NK-92 (cell line): ENCODE measurements around the gene JAG1.

ENCODE experiments used
- DNase-seq: peaks from one replicate; lab custom pipeline; 2025; ENCODE audit not compliant: unreplicated experiment; lab: John Stamatoyannopoulos, UW

JAG1 gene

GRCh38 chr20:10668677-10669368 is 5.0 kb downstream of the JAG1 start:
- DNase-seq, result no peak

DNA sequence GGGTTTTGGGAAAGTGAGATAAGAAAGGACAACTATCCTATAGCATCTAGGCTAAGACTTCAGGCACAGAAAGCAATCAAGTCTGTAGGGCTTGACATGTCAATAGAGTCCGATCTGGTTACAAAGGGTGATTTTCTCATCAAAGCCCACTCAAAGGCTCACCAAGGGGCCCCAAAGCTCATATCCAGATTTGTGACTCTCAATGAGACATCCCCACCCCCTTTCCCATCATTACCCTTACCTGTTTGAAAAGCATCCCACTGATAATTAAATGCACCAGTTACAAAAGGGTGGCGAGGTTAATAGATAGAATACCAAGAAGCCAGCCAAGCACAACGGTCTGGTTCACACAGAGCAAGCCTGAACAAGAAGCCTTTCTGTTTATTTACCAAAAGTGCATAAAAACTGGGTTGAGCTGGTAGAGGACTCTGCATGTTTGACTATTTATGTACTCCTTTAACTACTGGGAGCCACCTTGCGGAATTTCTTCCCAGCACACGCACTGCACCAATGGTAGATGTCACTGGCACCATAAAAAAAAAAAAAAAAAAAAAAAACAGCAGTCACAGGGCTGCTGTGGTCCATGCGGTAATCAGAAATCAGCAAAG is 6.1 kb downstream of the JAG1 start:
- DNase-seq, result no peak

DNA sequence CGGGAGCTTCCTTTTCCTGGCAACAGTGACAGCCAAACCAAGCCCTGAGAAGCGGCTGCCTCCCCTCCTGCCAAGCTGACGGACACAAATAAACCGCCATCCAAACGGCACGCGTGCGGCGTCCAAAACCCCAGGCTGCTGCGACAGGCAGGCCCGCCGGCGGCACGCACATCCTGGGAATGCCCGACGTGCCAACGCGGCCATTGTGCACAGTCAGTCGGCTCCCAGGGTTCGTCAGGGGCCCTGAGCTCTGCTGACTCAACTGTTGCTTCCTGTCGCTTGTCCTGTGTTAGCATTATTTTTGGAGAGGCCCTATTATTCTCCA is 6.8 kb downstream of the JAG1 start:
- no peak for DNase-seq

GRCh38 chr20:10666221-10667076 is 7.3 kb downstream of the JAG1 start:
- no peak for DNase-seq

GRCh38 chr20:10665791-10666190 is 8.0 kb downstream of the JAG1 start:
- DNase-seq, result no peak

GRCh38 chr20:10665027-10665561 is 8.7 kb downstream of the JAG1 start:
- no peak for DNase-seq

- DNase-seq, result no peak
Measured at GRCh38 chr20:10663756-10664155, 10.0 kb downstream of the JAG1 start.

GRCh38 chr20:10662661-10663458 is 10.9 kb downstream of the JAG1 start:
- no peak for DNase-seq

GRCh38 chr20:10662151-10662550 is 11.6 kb downstream of the JAG1 start:
- no peak for DNase-seq

GRCh38 chr20:10661261-10661660 is 12.5 kb downstream of the JAG1 start:
- DNase-seq, result no peak

- no peak for DNase-seq
Measured at GRCh38 chr20:10660661-10661060, 13.1 kb downstream of the JAG1 start.

DNA sequence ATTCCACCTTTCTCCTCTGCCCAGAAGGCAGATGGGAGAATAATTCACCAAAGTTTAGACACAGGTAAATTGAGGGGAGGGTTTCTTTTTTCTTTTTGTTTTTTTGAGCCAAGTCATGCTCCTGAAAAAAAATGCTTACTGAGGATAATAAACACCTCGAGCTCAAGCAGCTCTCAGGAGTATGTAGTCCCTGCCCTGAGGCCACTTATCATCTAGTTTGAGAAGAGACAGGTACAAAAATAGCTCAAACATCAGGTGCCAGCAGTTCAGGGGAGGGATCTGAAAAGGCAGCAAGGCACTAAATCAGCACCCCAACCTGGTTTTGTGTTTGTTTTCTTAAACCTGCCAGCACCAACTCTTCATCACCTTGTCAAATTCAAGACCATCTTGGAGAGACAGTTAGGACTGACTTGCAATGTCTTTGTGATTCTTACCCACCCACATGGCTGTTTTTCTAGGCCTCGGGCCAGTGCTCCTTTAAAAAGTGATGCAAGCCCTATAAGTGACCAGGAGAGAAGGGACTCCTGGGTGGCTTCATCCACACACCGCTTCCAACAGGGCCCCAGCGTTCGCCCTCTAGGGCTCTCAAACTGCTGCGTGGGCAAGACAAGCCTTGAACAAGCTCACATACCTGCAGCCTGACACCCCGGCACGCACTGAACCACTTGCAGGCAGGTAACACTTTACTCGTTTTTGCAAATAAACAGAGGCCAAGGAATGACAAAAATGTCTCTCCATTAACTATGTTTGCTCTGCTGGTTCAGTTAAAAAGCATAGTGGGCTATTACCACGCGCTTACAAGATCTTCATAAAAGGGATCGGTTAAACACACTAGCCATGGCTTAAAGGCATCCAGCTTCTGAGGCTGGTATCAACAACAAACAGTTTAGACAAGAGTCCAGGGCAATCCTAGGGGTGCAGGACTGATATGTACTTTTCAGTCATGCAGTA is 13.9 kb downstream of the JAG1 start:
- DNase-seq, result no peak

DNA sequence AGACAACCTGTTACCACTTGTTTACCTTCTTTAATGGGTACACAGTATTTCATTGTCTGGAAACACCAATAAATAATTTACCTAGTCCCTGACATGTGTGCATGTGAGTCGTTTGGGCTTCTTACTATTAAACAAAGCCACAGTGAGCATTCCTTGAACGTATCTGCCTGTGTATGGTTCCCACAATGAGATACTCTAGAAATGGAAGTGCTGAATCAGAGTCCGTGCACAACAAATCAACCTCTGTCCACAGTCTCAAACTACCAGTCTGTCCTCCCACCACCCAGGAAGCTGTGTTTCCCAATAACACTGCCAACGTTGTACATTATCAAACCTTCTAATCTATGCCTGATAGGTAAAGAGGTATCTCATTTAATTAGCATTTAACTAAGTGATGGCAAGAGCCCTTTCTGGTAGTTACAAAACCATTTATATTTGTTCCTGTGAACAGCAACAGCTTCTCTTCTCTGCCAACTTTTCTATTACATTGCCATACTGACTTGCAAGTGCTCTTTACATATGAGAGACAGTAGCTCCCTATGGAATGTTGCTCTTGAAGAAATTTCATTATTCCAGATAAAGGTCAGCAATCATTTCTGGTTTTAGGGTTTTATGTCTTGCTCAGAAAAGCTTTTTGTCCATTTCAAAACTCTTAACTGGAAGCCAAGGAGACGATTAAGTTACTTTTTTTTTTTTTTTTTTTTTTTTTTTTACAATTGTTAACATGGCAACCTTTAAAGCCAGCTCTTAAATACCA is 14.7 kb downstream of the JAG1 start:
- no peak for DNase-seq

DNA sequence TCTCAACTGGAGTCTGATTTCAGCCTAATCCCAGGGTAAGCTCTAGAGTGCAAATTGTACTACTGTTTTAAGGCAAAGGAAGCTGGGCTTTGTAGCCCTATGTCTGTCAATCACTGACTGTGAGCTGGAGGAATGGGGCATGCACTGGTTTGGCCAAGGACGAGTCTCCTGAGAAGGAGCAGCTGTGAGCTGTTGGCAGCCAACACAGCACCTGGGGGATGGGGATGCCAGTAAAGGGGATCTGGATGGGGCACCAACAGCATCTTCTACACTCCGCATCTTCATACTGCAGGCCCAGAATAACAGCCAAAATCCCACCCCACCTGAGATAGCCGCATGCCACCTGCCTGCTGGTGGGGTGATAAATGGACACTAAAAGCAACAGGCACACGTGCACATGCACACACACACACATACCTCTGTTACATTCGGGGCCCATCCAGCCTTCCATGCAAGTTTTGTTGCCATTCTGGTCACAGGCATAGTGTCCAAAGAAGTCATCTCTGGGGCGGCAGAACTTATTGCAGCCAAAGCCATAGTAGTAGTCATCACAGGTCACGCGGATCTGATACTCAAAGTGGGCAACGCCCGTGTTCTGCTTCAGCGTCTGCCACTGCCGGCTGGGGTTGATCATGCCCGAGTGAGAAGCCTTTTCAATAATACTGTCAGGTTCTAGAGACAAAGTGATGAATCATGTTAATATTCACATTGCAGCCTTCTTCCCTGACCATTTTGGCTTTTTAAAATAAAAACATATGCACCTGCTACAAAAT is 15.6 kb downstream of the JAG1 start:
- DNase-seq, result no peak

- no peak for DNase-seq
Measured at GRCh38 chr20:10657453-10657852, 16.3 kb downstream of the JAG1 start.

DNA sequence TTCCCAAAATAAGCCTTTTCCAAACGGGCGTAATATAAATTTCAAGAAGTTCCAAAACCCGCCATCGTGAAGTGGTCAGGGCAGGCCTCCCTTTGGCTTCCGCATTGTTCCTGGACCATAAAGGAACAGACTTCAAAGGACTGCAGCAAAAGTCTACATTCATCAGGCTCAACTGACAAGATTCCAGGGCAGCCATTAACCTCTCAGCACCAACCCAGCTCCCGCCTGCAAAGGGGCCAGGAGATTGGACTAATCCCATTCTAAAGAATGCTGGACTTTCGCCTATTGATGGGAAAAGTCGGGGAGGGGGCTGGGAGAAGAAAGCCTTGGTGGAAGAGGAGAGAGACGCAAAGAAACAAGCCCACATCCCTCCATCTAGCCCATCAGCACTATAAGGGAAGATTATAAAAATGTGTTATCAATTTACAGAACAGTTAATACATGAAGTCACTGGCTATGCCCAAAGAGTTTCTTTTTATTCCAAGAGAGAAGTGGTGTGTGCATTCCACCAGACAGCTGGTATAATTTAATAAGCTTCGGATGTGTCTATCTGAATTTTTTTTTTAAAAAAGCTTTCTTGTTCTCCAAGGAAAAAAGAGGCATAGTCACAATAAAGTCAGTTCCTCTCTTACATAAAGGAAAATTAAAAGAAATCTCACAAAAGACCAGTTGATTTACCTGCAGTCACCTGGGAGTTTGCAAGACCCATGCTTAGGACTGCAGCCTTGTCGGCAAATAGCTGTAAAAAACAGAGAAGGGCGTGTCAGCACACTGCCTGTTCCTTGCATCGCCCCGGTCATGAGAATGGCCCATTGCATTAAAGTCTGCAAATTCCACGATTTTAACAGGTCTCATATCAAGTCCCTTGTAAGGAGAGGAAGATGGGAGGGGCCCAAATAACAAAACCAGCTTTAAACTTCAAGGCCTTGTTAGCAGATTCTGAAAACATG is 17.8 kb downstream of the JAG1 start:
- no peak for DNase-seq

- DNase-seq, result no peak
Measured at GRCh38 chr20:10654630-10655029, 19.2 kb downstream of the JAG1 start.

DNA sequence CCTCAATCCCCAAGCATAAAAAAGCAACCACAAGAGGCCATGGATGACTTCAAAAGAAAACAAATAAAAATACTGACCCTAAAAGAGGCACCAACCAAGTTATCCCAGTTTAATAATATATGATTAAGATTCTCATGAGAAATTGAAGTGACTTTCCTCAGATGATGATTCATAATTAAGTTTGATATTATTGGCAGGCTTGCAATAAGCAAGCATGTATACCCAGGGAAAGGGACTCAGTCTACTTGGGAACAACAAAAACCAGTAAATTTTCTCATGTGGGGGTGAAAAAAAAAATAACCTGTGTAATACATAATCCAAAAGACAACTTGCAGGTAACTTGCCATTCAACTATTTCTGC is 19.6 kb downstream of the JAG1 start:
- no peak for DNase-seq
